GM18508 (cell line): ENCODE measurements around the gene MARCHF4.
A peak's percentile ranks its signal among the peaks of the same experiment; 100 is the strongest.

Source experiments
- ATAC-seq: cut with Tn5 transposase; IDR thresholded peaks from one replicate; pipeline ENCODE4 v1.9.1; 2021; ENCODE audit warnings: moderate number of reproducible peaks; ENCODE audit not compliant: insufficient read depth, unreplicated experiment

The MARCHF4 gene, protein sequence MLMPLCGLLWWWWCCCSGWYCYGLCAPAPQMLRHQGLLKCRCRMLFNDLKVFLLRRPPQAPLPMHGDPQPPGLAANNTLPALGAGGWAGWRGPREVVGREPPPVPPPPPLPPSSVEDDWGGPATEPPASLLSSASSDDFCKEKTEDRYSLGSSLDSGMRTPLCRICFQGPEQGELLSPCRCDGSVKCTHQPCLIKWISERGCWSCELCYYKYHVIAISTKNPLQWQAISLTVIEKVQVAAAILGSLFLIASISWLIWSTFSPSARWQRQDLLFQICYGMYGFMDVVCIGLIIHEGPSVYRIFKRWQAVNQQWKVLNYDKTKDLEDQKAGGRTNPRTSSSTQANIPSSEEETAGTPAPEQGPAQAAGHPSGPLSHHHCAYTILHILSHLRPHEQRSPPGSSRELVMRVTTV

DNA sequence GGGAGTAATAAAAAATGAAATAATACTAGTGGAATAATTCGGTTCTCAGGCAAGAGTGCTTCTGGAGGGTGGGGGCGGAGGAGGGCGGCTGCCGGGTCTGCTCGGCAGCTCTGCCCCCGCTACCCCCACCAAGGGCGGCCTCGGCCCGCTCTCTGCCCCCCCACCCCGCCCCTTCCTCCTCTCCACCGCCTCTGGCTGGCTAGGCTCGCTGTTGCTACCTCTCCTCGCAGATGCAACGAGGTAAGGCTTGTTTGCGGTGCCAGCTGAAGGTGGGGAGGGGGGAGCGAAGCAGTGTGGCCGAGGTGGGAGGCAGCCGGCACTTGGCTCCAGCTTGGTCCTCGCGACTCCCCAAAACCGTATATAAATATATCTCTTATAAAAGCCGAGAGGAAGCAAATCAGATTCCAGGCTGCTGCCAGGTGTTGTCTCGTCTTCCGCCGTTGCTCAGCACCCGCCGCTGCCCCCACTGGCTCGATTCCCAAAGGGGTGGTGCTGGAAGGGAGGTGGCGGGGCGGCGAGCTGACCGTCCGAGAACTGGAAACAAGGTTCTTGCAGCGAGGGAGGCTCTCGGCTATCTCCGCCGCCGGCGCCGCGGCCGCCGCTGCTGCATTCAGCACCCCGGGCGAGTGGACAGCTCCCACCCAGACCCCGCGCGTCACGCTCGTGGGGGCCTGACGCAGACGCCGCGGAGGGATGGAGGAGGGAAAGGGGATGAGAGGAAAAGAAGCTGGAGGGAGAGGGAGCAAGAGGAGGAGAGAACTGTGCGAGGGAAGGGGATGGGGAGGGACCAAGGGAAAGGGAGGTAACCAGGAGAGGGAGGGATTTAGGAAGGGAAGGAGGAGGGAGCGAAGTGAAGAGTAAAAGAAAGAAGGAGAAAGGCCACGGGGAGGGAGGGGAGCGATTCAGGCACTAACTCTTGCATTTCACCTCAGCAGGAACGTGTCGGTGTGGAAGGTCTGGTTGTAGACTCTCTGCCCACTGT lies at the start of gene MARCHF4:
MARCHF4 (minus strand) TSS at position 763 of the 982 bp plus-strand sequence. CDS start 2,223 bp downstream, outside the sequence.
- ATAC-seq = no peak

DNA sequence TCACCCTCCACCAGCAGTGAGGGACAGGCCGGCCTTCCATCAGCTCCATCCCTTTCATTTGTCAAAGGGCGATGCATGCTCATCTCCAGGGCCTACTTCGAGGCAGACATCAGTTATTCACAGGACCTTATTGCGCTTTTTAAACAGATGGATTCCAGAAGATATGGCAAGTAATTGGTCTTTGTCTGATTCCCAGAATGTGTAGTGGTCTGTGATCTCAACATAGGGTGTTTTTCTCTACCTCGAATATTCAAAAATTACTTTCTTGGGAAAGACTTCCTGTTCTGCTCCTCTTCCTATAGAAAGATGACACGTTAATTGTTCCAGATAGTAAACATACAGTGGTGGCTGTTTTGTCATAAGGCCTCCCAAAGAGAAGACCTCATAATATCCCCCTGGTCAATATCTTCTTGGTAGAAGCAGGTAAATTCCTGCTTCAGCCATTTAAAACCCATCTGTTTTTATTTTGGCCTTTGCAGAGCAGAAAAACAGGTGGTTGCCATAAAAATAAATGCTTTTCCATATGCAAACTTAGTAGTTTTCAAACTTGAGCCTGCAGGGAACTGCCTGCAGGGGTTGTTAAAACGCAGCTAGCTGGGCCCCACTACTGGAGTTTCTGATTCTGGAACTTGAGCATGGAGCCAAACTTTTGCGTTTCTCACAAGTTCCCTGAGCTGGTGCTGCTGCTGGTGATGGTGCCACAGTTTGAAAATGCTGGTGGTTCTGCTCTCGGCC lies 48.3 kb upstream of the MARCHF4 start:
- no peak for ATAC-seq

DNA sequence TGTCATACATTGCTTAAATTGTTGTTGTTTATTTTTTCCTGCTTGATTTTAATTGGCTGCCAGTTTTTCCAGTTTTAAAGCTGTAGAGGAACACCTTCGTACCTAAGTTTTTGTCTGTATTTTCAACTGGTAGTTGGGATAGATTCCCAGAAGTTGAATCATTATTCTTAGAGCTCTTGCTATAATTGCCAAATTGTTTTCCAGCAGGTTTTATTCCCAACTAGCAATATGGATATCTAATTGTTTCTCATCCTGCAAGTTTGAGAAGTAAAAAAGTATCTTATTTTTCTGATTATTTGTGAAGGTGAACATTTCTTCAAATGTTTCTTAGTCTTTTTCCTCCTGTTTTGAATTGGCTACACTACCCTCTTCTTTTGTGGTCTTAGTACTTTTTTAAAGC lies 46.7 kb upstream of the MARCHF4 start:
- ATAC-seq = no peak

DNA sequence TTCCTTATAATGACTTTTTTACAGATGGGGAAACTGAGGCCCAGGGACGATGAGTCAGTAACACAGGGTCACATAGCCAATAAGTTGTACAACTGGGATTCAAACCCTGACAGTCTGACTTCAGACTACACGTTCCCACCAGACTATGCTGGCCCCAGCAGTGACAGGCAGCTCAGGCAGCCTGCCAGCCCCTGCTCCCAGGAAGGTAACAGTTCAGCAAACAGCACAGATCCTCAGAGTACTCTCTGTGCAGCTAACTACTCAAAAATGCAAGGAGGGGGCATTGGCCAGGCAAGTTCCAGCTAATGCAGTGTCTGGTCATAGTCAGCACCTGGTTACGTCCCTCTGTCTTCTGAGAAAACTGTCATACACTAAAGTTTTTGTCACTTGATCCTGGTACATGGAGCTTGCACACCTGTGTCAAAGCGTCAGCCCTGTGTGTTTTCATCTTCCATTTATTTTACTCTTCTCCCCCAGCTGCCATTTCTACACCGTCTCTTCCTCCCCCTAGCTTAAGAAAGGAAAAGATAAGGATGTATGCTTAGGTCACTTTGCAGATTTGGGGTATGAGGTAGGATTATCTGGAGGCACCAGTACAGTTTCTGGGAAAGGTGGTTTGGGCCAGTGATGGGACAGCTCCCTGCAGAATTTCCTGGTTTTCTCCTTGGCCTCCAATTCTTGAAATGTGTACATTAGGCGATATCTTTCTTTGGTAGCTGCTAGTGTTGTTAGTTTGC lies 44.5 kb upstream of the MARCHF4 start:
- ATAC-seq = no peak

DNA sequence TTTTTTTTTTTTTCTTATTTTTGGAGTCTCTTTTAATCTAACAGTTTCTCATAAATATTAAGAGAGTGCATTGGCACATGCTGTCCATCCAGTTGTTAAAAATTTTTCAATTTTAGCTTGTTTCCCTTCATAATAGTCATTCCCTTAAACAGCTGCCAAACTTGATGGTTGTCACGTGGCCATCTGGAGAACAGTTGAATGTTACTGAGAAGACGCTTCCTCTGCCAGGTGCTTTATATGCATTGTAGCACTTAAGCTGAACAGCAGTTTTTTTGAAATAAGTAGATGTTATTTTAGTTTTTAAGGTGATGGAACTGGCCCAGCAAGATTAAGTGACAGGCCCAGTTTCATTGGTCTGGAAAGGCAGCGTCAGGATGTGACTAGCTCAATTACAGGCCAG lies 43.3 kb upstream of the MARCHF4 start:
- no peak for ATAC-seq

DNA sequence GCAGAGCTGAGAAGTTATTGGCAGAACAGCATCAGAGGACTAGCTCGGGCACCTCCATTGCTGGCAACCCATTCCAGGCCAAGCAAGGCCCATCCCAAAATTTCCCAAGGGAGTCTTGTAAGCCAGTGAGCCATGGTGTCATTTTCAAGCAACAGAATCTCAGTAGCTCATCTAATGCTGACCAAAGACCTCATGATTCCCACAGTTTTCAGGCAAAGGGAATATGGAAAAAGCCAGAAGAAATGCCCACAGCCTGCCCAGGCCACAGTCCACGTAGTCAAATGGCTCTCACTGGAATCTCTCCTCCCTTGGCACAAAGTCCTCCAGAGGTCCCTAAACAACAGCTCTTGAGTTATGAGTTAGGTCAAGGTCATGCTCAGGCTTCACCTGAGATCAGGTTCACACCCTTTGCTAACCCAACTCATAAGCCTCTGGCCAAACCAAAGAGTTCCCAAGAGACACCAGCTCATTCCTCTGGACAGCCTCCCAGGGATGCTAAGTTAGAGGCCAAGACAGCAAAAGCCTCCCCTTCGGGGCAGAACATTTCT lies 42.6 kb upstream of the MARCHF4 start:
- ATAC-seq = no peak

DNA sequence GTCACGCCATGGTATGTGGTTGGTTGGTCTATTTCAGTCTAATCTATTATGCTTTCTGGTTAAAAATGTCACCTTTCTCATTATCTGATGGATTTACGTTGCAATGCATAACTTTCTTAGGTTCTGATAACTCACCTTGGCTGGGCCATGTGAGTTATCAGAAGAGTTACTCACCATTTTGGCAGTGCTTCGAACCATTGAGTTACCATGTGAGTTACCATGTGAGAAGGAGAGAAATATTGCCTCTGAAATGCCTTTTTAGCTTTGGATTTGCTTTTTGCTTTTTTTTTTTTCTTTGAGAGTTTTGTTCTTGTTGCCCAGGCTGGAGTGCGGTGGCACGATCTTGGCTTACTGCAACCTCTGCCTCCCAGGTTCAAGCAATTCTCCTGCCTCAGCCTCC lies 41.6 kb upstream of the MARCHF4 start:
- no peak for ATAC-seq

DNA sequence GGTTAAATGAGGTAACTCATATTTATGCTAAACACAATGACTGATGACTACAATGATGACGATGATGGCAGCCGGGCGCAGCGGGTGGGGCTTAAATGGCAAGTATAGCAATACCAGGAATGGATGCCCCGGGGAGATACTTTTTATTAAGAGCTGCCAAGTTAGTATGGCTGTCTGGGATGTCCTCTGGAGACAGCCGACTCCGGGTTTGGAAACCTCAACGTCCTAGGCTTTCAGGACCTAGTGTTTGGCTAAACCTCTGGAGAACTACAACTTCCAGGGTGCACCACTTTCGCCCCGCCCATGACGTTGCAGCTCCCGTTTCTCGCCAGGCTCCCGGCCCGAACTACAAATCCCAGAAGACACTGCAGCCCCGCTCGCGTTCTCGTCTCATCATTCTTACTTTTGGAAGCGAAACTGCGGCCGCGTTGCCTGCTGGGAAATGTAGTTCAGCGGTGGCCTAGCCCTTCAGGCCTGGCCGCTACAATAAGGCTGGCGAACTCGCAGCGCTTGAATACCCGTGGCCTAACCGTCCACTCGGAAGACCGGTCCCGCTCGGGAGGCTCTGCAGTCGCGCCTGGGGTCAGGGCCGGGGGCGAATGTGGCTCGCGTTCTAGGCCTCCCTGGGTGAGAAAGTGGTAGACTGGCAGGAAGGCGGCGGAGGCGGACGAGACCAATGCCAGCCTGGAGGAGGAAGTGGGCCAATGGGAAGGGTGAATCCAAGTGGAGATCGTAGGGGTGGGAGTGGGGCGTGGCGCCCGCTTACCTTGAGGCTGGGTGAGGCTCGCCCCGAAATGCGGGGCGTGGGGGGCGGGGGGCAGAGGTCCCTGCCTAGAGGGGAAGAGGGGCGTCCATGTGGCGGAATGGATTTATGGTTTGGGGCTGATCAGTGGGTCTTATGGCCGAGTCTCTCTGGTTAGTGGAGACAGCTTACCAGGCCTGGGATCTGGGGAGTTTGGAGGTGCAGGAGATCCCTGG lies 40.0 kb upstream of the MARCHF4 start, which contains the start of gene SMARCAL1:
SMARCAL1 (plus strand) TSS at position 463 of the 978 bp plus-strand sequence. CDS start 2,221 bp downstream, outside the sequence.
- ATAC-seq = peak; percentile 89

DNA sequence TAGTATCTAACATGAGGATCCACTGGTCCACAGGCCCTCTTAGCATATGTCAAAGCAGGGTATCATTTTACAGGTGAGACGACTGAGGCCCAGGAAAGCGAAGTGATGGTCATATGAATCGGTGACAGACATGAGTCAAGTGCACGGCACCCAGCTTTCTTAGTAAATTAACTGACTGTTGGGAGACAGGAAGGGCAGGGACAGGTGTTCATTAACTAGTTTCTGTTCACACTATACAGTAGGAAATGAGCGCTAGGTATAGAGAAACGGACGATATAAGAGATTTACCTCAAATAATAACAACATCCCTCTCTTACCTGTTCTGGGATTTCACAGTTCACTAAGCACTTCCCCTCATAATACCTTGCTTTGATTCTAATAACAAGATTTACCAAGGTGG lies 38.3 kb upstream of the MARCHF4 start:
- ATAC-seq = no peak

DNA sequence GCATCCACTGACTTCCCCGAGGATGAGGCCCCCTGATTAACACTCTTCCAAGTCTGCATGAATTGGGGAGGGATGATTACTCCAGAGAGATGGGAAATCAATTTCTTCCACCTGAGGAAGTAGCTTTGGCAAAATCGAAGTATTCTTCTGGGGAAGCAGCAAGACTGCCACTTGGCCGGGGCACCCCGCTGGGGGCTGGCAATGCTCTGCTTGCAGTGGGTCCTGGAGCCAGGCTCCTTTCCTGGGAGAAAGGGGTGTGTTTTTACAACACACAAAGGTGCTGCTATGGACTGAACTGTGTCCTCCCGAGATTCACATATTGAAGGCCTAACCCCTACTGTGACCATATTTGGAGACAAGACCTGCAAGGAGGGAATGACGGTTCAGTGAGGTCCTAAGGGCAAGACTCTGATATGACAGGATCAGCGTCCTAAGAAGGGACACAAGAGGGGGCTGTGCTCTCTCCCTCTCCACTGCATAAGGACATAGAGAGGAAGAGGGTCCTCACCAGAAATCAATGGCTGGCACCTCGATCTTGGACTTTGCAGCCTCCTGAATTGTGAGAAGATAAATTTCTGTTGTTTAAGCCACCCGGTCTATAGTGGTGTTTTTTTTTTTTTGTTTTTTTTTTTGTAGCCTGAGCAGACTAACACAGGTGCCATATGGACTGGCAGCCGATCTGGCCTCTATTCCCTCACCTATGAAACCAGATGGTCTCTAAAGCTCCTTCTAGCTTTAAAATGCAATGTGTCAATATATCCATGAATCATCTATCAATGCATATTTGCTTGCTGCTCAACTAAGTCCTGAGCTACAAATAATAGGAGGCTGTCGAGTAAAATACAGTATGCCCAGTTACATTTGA lies 36.4 kb upstream of the MARCHF4 start:
- no peak for ATAC-seq

DNA sequence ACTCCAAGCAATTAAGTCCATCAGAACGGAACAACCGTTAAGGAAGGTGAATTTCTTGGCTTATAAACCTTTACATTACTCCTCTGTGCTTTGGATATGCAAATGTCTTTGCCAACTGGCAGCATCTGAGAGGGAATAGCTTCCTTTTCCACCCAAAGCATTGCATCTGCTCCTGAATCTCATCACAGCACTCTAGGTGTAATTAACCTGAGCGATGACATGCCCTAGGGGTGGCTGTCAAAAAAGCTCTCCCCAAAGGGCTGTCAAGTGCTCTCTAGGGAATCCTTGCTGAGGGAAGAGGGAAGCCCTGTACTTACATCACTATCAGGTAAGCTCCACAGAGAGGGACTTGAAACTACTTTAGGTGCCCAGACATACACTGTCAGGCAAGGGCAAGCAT lies 34.5 kb upstream of the MARCHF4 start:
- no peak for ATAC-seq

DNA sequence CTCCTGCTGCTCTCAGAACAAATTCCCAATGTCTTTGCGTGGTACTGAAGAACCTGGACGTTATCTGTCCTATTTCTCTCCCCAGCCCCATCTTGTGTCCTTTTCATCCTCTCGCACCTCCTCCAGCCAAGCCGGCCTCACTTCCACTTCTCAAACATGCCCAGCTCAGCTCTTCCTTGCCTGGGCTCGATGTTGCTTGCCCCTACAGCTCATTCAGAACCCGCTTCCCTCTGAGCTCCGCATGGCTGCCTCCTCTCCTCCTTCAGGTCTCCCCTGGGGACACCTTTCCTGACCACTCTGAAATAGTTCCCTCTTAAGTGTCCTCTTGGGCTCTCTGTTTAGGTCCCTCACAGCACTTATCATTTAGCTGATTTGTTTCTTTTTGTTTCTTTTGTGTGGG lies 33.3 kb upstream of the MARCHF4 start:
- ATAC-seq = no peak

DNA sequence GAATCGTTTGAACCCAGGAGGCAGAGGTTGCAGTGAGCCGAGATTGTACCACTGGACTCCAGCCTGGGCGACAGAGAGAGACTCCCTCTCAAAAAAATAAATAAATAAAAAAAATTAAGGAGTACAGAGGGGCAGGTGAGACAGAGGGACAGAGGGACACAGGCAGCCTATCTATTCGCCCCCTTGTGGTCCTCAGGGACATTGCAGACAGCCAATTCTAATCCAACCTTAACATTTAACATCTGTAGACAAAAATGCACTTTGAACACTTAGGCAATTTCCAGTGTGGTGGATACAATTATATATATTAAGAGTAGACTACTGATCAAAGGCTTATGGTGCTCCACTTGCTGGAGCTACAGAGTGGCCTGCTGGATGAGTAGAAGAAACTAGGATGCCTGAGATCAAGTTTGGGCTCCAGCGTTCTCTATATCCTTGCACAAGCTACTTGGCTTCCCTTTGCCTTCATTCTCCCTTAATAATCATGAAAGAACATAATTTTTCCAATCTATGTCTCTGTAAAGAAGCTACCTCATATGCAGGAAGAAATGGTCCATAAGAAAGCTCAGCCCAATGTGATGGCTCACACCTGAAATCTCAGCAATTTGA lies 31.8 kb upstream of the MARCHF4 start:
- ATAC-seq = no peak

DNA sequence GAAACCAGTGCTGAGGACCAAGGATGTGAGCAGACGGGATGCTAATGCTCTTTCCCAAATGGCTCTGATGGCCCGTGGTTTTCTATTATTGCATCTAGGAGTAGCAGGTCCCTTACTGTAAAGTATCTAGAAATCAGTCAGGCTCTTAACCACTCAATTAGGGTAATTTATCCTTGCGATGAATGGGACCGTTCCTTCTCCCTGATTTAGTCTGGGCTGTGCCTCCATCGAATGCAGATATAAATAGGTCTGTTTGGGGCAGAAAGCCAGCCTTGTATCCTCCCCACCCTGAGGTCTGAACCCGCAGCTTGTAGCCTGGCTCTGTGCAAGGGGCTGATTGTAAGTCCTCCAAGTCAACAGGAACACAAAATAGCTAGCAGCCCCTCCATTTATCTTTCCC lies 30.5 kb upstream of the MARCHF4 start:
- no peak for ATAC-seq

DNA sequence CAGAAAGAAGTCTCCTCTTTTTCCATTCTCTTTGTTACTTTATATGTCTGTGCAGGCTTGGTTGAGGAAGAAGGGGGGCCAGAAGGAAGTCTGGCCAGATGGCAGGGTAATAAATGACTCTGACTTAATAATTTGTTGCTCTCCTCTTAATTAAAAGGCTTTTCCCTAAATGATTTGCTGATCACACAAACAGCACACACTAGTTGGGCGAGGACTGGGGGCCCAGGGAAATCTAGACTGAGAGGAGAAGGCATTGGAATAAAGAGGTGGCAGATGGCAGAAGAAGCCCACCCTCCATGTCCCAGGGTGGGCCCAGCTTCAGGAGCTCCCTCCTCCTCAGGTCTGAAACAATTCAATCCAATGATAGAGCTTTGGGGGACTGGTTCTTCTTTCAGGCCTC lies 27.3 kb upstream of the MARCHF4 start:
- no peak for ATAC-seq

DNA sequence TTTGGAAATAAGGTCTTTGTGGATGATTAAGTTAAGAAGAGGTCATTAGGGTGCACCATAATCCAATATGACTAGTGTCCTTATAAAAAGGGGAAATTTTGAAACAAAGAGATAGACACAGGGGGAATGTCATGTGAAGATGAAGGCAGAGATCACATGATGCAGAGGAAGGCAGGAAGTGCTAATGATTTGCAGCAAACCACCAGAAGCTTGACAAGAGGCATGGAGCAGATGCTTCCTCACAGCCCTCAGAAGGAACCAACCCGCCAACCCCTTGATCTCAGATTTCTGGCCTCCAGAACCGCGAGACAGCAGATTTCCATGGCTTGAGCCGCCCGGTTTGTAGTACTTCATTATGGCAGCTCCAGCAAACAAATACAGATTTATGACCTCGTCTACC lies 22.6 kb upstream of the MARCHF4 start:
- ATAC-seq = no peak
